C4-2B (cell line): ENCODE measurements around the gene TDP2.
"Not testable (repeated sequence)": the region's sequence is repeated elsewhere in the genome, so short reads cannot be mapped to it uniquely, and the experiment has no call there.

Experiments used
- H3K27ac ChIP-seq: fragments of 450-650 bp; 2 replicates; pipeline ENCODE4 v1.5.1; 2017
- ZFX ChIP-seq: fragments of 450-650 bp; IDR thresholded peaks from 2 replicates; pipeline ENCODE4 v1.6.1; 2017
- TF ChIP-seq, protein P1 (sequence below): fragments of 450-650 bp; conservative IDR thresholded peaks from 2 replicates; pipeline ENCODE4 v1.5.1; 2017; ENCODE audit warnings: mild to moderate bottlenecking

Gene TDP2

GRCh38 chr6:24642061-24642460 lies 24.6 kb downstream of the TDP2 start:
- no peak overlapping the region for H3K27ac ChIP-seq
- TF ChIP-seq, protein P1, sequence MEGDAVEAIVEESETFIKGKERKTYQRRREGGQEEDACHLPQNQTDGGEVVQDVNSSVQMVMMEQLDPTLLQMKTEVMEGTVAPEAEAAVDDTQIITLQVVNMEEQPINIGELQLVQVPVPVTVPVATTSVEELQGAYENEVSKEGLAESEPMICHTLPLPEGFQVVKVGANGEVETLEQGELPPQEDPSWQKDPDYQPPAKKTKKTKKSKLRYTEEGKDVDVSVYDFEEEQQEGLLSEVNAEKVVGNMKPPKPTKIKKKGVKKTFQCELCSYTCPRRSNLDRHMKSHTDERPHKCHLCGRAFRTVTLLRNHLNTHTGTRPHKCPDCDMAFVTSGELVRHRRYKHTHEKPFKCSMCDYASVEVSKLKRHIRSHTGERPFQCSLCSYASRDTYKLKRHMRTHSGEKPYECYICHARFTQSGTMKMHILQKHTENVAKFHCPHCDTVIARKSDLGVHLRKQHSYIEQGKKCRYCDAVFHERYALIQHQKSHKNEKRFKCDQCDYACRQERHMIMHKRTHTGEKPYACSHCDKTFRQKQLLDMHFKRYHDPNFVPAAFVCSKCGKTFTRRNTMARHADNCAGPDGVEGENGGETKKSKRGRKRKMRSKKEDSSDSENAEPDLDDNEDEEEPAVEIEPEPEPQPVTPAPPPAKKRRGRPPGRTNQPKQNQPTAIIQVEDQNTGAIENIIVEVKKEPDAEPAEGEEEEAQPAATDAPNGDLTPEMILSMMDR, result no peak
- no peak for TF ChIP-seq ZFX

- H3K27ac ChIP-seq, result not testable (repeated sequence)
Observed at GRCh38 chr6:24640631-24641030, 26.1 kb downstream of the TDP2 start.

- no peak overlapping the region for H3K27ac ChIP-seq
- TF ChIP-seq, protein P1, result no peak
- TF ChIP-seq ZFX, result no peak
Observed at GRCh38 chr6:24640166-24640565, 26.5 kb downstream of the TDP2 start.

DNA sequence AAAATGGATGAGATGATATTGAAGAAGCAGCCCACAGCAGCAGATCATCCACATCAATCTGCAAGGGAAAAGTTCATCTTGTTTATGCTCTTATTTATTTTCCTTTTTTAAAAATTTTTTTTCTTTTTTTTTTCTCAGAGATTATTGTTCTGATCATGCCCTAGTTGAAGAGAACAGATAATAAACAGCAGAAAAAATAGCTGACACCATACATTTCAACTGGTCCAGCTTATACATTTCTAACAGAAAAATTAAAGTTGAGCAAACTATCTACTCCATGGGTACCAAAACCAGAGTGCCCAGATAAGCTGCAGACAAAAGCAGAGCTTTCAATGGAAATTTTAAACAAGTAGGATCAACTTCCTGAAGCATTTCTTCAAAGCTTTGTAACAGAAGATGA lies 30.0 kb downstream of the TDP2 start:
- TF ChIP-seq, protein P1, result no peak
- no peak for TF ChIP-seq ZFX
- no peak overlapping the region for H3K27ac ChIP-seq

DNA sequence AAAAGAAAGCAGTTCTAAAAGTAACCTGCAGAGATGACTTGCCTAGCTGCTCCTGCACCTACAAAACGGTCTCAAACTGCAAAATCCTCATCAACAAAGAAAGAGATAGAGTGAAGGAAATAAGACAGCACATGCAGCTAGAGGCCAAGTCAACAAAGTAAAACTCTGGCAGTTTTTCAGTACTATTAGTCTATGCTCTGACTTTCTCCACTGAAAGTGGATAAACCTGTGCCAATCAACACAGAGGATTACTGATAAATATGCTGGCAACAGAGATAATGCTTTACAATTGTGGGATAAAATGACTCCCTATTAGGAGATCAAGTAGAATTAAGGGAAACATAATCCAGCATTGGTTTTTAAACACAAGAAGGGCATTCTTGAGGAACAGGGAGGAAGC lies 34.1 kb downstream of the TDP2 start:
- no peak overlapping the region for H3K27ac ChIP-seq
- TF ChIP-seq, protein P1, result no peak
- TF ChIP-seq ZFX, result no peak

DNA sequence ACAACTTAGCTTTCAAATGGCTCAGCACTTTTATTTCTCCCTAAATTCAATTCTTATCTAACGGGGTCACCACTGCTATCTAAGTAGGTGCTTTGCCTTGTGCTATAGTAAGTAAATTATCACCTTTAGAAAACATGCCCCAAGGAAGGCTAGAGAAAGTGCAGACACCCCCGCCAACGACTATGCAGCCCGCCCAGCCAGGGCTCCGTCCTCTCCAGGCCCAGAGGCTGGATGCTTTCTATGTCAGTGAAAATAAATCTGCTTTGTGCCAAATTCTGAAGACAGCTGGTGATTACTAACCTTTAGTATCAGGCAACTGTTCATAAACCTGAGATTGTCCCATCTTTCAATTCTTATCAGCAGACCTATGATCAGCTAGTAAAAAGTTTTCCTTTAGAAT lies 35.0 kb downstream of the TDP2 start:
- H3K27ac ChIP-seq, result no peak overlapping the region
- TF ChIP-seq ZFX, result no peak
- TF ChIP-seq, protein P1, result no peak

DNA sequence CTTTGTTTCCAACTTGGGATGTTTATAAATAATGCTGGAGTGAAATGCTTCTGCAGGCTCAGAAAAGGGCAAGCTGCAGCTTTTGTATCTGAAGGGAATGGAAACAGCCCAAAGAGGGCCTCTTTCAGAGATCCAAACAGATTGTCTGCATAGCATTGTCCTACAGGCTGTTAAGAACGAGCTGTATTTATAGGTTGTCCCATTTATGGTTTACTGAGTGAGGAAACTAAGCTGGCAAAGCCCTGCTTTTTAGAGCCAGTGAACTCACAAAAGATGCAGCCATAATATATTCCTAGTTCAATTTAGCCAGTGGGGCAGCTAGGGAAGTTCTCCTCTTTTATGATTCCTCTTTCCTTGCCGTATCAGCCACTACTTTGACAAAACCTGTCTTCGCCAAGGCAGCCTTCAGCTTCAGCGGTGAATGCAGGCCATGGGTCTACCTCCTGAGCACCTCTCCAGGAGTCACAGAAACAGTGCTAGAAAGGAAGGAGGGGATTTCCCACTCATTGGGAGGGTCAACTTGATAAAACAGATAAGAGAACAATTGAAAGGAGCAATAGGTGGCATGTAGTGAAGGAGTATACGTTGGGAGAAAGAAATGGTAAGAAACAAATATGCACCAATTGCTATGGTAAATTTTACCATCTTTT lies 35.7 kb downstream of the TDP2 start:
- no peak overlapping the region for H3K27ac ChIP-seq
- TF ChIP-seq ZFX, result no peak
- TF ChIP-seq, protein P1, result no peak

GRCh38 chr6:24621626-24622289 lies 44.9 kb downstream of the TDP2 start:
- TF ChIP-seq, protein P1, result no peak
- no peak for TF ChIP-seq ZFX
- no peak overlapping the region for H3K27ac ChIP-seq
